CD4-positive, alpha-beta T cell treated with Interleukin-1 beta for 1 hour (primary cell): ENCODE measurements around the gene ARHGEF3.
"Not testable (repeated sequence)": the region's sequence is repeated elsewhere in the genome, so short reads cannot be mapped to it uniquely, and the experiment has no call there.

Source experiments
- DNase-seq, 2 donors: peaks; one replicate each; pipeline ENCODE4 v3.0.0-alpha.2; 2020 to 2022

Gene ARHGEF3

DNA sequence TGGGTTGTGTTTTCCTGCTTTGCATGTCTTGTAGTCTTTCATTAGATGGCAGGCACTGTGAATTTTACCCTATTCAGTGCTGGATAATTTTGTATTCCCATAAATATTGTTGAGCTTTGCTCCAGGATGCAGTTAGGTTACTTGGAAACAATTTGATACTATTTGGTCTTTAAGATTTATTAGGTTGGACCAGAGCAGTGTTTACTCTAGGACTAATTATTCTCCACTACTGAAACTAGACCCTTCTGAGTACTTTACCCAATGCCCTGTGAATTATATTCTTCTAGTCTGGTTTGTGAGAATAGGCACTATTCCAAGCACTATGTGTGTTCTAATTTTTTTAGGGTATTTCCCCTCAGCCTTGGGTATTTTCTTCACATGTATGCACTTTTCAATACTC, 80.9 kb downstream of the ARHGEF3 start:
- DNase-seq, result no peak

DNA sequence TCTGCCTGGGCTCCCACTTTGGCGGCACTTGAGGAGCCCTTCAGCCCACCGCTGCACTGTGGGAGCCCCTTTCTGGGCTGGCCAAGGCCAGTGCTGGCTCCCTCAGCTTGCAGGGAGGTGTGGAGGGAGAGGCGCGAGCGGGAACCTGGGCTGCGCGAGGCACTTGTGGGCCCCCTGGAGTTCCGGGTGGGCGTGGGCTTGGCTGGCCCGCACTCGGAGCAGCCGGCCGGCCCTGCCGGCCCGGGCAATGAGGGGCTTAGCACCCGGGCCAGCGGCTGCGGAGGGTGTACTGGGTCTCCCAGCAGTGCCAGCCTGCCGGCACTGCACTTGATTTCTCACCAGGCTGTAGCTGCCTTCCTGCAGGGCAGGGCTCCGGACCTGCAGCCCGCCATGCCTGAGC, 82.9 kb downstream of the ARHGEF3 start:
- DNase-seq, result not testable (repeated sequence)

DNA sequence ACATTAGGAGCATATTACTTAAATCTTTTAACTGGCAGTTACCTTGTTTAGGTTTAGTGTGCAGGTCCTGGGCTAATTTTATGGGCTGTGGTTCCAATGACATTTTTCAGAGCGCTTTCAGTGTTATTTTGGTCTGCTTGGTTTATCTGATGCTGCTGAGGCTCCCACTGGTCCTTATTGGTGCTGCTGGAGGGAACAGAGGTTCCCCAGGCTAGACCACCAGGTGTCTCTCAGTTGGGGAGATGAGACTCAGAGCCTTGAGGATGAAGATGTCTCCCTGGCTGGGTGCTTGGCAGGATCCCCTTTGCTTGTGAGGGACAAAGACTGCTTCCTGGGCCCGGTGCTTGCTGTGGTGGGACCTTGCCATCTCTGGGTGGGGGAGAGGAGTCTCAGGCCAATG, 90.4 kb downstream of the ARHGEF3 start:
- DNase-seq, result no peak

DNA sequence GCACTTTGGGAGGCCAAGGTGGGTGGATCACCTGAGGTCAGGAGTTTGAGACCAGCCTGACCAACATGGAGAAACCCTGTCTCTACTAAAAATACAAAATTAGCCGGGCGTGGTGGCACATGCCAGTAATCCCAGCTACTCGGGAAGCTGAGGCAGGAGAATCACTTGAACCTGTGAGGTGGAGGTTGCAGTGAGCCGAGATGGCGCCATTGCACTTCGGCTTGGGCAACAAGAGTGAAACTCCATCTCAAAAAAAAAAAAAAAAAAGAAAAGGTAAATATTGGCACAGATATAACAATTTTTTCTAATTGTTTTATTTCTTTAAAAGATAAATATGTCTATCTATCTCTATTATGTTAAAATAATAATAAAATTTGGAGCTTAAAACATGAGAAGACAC, 94.3 kb downstream of the ARHGEF3 start:
- DNase-seq, result peak; percentile 27 to 33

DNA sequence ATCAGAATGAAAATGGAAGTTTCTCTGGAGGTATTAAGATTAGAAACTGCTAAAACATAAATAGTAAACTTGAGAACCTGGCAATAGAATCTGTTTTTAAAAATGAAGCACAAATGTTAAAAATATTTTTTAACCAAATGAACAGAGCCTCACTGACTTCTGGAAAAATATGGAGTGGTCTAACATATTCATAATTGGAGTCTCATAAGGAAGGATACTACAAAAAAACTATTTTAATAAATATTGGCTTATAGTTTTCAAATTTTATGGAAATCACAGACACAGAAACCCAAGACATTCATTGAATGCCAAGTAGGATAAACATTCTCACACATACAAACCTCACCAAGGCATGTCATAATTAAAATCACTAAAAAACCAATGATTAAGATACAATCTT, 95.1 kb downstream of the ARHGEF3 start:
- DNase-seq, result no peak

DNA sequence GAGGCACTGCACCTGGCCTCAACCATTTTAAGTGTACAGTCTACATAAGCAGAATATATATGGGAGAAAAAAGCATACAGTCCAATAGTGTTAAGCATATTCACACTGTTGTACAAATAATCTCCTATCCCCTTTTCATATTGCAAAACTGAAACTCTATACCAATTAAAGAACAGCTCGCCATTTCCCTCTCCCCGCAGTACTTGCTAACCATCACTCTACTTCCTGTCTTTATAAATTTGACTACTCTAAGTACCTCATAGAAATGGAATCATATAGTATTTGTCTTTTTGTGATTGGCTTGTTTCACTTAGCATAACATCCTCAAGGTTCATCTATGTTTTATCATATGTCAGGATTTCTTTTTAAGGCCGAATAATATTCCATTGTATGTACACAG, 97.0 kb downstream of the ARHGEF3 start:
- no peak for DNase-seq

DNA sequence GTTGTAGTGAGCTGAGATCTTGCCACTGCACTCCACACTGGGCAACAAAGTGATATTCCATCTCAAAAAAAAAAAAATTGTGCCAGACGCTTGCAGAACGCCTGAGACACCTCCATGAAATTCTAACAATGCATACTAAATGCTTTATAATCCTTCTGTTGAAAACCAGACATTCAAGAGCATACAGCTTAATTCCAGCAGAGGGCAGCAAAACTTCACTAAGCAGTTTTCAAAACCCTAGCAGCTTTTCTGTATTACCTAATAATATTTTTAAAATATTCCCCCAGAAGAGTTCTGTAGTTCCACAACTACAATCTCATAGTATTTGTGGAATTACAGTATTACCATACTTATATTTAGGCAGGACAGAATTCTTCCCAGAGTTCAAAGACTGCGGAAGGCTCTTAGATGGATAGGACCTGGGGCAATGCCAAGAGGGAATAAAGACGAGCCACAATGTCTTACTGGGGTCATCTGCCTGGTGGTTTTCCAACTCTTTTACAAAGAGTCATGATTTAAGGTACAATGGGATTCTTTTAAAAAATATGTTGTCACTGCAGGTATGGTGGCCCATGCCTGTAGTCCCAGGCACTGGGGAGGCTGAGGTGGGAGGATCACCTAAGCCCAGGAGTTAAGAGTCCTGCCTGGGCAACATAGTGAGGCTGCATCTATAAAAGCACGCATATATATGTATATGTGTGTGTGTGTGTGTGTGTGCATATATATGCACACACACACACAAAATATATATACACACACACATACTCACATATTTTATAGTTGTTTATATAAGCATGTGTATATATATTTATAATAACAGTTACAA, 99.0 kb downstream of the ARHGEF3 start:
- DNase-seq, result peak; percentile 47 to 76

DNA sequence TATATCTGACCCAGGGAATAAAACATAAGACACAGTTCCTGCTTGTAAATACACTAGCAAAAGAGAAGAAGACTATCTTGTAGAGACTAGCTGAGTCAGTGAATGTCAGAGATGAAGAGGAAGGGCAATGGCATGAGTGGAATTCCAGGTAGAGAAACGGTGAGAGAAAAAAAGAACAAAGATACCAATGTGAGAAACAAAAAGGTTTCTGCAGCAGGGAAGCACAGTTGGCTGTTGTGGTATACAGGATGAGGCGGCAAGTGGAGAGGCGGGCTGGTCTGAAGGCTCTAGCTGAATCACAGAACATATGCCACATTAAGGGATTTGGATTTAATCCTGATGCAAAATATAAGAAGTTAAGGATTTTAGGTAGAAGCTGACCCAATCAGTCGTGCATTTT, 101.6 kb downstream of the ARHGEF3 start:
- no peak for DNase-seq

DNA sequence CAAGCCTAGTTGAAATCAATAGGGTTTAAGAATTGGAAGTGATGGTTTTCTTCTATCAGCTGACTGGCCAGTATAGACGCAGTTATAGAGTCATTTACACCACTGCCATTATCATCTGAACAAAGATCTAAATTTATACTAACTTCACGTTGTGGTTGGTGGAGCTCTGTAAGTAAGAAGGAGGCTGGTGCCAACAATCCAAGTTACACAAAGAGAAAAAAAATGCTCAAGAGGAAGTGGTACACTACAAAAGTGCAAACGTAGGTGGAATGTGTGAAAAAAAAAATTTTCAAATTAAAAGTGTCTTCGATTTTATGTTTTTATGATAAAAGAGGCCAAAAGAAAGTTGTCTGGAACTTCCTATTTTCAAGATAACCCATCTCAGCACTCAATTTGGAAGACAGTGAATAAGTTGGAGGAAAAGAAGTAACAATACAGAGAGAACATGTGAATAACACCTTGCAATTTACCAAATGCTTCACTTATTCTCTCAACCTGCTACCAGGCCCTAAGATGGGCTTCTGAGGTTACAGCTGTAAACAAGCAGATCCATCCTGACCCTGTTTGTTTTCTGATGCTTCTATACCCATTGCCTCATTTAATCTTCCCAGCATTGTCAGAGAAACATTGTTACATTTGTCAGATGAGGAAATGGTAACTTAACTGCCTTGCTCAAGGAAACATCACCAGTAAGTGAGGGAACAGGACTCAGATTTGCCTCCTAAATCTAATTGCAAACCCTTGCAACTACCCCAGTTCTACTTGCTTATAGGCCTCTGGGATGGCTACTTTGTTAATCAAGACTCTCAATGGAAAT, 106.7 kb downstream of the ARHGEF3 start:
- DNase-seq, result peak in 1 of 2 donors; percentile 40

DNA sequence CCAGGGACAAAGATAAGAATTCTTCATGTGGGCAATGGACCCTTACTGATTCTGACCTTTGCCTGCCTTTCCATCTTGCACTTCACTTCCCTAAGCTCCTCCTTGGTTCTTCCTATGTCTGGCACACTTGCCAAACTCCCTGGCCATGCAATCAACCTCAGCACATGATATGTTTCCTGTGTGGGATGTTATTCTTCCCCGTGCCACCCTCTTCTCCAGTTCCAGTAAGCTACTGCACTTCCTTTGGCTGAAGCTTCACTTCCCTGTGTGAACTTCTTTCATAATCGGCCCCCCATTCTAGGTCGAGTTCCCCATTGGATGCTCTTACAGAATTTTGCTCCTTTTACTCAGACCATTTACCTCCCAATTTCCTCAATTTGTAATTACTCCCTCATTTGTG, 108.0 kb downstream of the ARHGEF3 start:
- peak; percentile 14 to 22 for DNase-seq

DNA sequence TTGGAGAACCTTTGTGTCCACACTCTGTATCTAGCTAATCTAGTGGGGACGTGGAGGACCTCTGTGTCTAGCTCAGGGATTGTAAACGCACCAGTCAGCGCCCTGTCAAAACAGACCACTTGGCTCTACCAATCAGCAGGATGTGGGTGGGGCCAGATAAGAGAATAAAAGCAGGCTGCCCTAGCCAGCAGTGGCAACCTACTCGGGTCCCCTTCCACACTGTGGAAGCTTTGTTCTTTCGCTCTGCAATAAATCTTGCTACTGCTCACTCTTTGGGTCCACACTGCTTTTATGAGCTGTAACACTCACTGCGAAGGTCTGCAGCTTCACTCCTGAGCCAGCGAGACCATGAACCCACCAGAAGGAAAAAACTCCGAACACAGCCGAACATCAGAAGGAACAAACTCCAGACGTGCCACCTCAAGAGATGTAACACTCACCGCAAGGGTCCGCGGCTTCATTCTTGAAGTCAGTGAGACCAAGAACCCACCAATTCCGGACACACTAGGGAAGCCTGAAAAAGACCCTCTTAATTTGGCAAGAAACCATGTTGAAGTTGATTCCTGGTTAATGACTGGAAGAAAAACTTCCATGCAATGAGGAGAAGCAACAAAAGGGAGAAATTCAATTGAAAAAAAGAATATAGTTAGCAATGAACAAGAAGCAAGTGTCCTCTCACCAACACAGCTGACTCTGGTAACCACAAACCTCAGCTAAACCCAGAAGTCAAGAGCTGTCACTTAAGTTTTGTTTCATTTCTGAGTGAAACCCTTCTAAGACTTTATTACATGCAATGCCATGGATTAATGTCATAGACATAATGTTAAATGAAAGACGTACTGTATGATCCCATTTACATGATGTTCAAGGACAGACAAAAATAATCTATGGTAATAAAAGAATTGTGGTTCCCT, 109.0 kb downstream of the ARHGEF3 start:
- DNase-seq, result peak; percentile 43 to 62

DNA sequence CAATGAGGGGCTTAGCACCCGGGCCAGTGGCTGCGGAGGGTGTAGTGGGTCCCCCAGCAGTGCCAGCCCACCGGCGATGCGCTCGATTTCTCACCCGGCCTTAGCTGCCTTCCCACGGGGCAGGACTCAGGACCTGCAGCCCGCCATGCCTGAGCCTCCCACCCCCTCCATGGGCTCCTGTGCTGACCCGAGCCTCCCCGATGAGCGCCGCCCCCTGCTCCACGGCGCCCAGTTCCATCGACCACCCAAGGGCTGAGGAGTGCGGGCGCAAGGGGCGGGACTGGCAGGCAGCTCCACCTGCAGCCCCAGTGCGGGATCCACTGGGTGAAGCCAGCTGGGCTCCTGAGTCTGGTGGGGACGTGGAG, 109.8 kb downstream of the ARHGEF3 start:
- DNase-seq, result not testable (repeated sequence)

DNA sequence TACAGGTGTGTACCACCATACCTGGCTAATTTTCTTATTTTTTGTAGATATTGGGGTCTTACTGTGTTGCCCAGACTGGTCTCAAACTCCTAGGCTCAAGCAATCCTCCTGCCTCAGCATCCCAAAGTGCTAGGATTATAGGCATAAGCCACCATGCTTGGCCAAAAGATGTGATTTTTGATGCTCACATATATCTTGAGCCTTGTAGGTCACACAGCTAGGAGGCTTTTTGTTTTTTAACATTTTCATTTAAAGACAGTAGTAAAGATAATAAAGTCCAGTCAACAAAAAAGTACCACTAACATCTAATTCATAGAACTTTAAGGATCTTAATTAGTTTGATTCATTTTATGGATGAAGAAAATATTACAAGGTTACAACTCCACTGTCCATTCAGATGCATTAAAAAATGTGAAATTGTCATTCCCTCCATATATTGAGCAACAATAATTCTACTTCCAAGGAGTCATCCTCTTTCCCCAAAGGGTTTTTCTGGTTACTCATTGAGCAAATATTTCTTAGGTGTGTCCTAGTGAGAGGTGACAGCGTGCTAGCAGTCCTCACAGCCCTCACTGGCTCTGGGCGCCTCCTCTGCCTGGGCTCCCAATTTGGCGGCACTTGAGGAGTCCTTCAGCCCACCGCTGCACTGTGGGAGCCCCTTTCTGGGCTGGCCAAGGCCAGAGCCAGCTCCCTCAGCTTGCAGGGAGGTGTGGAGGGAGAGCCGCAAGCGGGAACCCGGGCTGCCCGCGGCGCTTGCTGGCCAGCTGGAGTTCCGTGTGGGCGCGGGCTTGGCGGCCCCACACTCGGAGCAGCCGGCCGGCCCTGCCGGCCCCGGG, 110.4 kb downstream of the ARHGEF3 start:
- DNase-seq, result no peak

DNA sequence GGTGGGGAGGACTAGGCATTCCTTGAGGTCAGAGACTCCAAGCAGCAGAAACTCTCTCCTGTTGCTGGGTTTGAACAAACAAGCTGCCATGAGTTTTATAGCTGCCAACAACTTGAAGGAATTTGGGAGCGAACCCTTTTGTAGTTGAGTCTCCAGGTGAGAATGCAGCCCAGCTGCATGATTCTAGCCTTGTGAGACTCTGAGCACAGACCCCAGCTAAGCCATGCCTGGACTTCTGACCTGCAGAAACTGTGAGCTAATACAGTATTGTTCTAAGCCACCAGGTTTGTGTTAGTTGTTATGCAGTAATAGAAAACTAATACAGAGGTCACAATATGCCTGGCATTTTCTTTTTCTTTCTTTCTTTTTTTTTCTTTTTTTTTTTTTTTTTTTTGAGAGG, 112.4 kb downstream of the ARHGEF3 start:
- DNase-seq, result no peak

DNA sequence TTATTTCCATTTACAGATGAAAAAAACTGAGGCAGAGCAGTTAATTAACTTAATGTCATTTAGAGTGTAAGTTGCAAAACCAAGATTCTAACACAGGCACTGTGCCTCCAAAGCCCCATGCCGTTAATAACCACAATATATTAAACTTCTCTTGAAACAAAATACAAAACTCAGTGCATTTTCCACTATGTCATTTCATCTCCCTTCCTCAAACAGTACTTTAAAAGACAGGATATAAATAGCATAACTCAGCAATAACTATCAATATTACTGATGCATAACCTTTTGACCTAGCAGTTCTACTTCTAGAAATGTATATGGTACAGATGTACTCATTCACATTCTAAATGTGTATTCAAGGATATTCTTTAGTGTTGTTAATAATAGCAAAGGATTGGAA, 113.6 kb downstream of the ARHGEF3 start:
- DNase-seq, result no peak

DNA sequence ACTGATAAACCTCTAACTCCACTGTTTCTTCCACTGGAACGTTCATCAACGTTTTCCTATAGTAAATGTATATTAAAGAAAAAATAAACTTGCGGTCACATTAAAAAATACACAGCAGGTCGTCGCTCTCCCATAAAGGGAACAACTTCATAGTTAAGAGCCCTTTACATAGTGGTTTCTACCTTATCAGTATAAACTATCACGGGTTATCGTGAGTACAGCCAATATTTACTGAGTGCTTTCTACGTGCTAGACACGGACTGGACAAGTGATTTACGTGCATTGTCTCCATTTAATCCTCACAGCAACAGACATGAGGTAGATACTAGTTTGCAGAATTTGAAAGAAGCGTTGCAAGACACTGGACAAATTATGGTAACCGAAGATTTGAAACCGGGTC, 117.7 kb downstream of the ARHGEF3 start:
- DNase-seq, result no peak

DNA sequence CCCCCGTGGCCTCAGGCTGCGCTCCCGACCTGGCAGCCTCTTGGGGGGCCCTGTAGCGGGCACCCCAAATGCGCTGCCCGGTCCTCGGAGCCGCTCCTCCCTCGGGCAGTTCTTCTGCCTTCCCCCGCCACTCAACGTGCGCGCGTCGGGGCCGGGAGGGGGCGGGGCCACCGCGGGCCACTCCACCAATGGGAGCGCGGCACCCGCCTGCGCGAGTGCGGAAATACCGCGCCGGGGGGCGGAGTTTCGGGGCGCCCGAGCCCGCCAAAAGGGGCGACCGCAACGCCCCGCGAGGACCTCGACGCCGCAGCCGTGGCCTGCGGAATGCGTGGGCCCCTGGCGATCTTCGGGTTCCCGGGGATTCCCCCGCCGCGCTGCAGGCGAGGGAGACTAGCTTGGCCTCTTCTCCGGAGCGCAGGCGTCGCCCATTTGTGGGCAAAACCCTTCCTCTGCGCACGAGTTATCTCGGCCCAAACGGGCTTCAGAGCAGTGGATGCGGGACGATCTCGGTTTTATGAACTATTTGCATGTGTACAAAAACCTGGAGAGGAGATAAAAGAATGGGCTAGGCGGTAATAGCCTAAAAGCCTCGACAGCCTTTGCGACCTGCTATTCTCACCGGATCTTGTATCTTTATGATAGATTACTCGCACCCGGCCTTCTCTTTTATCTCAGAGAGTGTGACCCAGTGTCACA, 118.5 kb downstream of the ARHGEF3 start, which contains the start of gene TASOR:
TASOR (minus strand) TSS at position 144 of the 696 bp plus-strand sequence. CDS start 259 bp downstream, outside the sequence.
- peak; percentile 90 to 91 for DNase-seq

DNA sequence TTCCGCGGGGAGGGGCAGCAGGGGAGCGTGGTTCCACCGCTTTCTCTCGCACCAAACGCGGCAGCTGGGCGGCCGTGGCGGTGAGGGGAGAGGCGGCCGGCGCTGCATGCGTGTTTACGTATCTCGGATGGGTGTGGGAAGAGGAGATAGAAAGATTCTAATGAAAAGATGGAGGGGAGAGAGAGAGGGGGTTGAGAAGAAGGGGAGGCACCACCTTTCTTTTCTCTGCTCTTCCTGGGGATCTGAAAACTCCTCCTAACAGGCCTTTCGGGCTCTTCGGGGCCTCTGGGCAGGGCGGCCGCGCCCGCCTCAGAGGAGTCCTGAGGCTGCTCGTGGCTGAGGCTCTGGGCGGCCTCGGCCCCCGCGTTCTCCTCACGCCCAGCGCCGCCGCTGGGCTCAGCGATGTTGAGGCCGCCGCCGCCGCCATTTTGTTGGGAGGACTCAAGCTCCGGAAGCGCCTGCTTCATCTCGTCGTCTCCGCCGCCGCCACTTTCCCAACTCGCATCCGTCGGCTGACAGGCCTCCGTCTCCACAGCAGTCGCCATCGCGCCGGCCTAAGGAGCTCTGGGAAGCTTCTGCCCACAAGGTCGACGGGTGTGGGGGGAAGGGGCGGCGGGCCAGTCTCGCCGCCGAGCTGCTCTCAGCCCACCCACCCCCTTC, 119.2 kb downstream of the ARHGEF3 start:
- peak; percentile 76 to 77 for DNase-seq

DNA sequence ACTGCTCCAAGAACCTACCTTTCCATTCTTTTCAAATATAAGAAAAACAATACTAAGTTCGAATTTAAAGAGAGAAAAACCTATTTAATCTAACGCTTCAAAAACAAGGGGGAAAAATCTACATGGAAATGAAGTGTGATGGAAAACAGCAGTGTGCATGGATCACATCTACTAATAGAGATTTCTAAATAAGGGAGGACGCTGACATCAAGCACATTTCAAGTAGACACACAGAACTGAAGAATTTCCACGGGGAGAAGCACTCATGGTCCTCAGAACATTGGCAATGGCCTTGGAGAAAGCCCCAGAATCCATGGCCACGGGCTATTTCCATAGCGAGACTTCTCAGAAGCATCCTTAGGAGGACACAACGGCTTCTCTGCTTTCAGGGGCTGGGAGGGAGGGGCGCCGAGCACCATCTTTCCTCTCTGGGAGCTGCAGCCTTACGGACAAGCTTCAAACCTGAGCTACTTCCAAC, 119.7 kb downstream of the ARHGEF3 start:
- DNase-seq, result no peak

DNA sequence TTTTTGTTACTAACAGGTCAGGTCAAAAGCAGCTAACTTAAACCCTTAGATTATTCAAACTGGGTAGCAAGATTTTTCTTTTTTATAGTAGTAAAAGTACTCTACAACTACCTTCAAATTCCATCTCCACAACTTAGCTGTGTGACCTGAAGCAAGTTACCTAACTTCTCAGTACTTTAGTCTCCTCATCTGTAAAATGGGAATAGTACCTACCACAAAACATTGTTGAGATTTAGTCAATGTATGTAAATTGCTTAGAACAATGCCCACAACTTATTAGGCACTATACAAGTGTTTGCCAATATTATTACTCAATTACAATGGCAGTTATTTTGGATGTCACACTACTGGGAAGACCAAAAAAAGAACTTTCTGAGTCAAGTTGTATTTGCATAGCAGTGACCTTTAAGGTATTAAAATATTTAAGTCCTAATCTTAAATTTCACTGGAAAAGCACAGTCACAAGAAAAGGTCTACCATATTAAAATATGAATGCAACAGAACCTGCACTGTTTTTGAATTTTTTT, 121.6 kb downstream of the ARHGEF3 start:
- DNase-seq, result no peak
